Tibial nerve (tissue), 4 donors: ENCODE data around the gene PHC3.

Experiments
- EP300 ChIP-seq, 2 donors: sonication (generic); formaldehyde crosslinking; IDR thresholded peaks; one replicate each; pipeline ENCODE4 v1.6.1; 2017; ENCODE audit warnings: antibody characterized with exemption in 2 of 2, mild to moderate bottlenecking in 1 of 2
- POLR2A ChIP-seq, 2 donors: fragments of 450-650 bp; IDR thresholded peaks; one replicate each; pipeline ENCODE4 v1.6.1; 2017; ENCODE audit warnings: antibody characterized with exemption in 2 of 2, mild to moderate bottlenecking in 2 of 2, moderate library complexity in 2 of 2
- TF ChIP-seq, protein P1 (sequence below), 5 experiments: fragments of 200-600 bp in 3 of 5; fragments of 450-650 bp in 2 of 5; sonication (generic) in 3 of 5; IDR thresholded peaks; one replicate each; pipeline ENCODE4 v1.5.1; 2016 to 2019; ENCODE audit warnings: antibody characterized with exemption in 5 of 5, mild to moderate bottlenecking in 3 of 5, moderate library complexity in 2 of 5

DNA sequence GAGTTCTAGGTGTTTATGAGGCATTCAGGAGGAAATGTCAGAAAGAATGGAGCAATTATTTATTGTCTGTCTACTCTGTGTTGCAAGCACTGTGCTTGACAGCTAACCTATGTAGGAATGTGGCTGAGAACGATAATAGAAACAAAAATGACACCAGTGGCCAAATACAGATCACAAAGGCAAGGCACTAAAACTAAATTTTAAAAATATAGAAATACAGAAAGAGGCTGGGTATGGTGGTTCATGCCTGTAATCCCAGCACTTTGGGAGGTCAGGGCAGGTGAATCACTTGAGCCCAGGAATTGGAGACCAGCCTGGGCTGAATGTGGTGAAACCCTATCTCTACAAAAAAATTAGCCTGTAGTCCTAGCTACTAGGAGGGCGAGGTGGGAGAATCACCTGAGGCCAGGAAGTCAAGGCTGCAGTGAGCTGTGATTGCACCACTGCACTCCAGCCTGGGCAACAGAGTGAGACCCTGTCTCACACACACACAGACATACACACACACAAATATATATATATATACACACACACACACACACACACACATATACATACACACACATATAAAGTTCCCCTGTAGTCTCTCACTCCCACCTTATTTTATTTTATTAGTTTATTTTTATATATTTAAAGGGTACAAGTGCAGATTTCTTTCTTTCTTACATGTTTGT, 46.7 kb upstream of the PHC3 start:
- TF ChIP-seq, protein P1, sequence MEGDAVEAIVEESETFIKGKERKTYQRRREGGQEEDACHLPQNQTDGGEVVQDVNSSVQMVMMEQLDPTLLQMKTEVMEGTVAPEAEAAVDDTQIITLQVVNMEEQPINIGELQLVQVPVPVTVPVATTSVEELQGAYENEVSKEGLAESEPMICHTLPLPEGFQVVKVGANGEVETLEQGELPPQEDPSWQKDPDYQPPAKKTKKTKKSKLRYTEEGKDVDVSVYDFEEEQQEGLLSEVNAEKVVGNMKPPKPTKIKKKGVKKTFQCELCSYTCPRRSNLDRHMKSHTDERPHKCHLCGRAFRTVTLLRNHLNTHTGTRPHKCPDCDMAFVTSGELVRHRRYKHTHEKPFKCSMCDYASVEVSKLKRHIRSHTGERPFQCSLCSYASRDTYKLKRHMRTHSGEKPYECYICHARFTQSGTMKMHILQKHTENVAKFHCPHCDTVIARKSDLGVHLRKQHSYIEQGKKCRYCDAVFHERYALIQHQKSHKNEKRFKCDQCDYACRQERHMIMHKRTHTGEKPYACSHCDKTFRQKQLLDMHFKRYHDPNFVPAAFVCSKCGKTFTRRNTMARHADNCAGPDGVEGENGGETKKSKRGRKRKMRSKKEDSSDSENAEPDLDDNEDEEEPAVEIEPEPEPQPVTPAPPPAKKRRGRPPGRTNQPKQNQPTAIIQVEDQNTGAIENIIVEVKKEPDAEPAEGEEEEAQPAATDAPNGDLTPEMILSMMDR (IDR thresholded peaks at IDR 0.05): no peak
- TF ChIP-seq POLR2A (IDR thresholded peaks at IDR 0.05) (no peak), EP300 (IDR thresholded peaks at IDR 0.05) (no peak)
